Ammon's horn (tissue), 1 donor: ENCODE results near the gene TRMT2B.
"Not testable (repeated sequence)": the region's sequence is repeated elsewhere in the genome, so short reads cannot be mapped to it uniquely, and the experiment has no call there.

ENCODE experiments used
- DNase-seq: peaks from one replicate; pipeline ENCODE4 v3.0.0-alpha.2; 2016; ENCODE audit warnings: low spot score

TRMT2B gene, protein sequence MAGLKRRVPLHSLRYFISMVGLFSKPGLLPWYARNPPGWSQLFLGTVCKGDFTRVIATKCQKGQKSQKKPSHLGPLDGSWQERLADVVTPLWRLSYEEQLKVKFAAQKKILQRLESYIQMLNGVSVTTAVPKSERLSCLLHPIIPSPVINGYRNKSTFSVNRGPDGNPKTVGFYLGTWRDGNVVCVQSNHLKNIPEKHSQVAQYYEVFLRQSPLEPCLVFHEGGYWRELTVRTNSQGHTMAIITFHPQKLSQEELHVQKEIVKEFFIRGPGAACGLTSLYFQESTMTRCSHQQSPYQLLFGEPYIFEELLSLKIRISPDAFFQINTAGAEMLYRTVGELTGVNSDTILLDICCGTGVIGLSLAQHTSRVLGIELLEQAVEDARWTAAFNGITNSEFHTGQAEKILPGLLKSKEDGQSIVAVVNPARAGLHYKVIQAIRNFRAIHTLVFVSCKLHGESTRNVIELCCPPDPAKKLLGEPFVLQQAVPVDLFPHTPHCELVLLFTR

DNA sequence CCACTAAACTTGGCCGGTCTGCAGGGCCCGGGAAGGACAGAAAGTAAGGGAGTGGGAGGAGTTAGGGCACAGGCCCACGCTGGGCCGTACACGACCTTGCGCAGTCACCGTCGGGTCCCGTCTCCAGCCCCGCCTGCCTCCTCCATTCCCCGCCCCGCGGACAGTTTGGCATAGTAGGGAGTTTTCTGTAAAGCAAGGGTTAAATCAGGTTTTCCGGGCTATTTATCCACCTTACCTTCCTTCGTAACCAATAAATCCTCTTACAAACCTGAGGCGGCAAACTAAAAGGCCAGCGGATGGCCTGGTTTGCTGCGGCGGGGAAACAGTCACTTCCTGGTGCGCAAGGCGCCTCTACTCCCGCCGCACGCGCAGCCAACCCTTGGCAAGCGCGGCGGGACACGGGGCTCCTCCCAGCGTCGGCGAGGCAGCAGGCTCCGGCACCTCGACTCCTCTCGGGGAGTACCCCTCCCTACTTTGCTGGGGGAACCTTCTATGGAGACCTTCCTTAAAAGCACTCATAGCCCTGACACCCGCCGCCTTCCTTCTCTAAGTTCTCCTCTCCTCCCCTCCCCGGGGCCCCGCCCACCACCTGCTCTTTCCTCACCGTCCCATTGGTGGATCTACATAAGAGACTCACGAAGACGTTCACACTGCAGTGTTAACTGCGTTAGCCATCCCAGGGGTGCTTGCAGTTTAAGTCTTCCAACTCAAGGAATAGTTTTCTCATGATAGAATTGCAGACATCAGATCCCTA is at the start of gene TRMT2B:
TRMT2B (minus strand) TSS at position 563 of the 754 bp plus-strand sequence. CDS start 9,822 bp downstream, outside the sequence.
- peak; percentile 77 for DNase-seq

GRCh38 chrX:101097546-101098453 is 45.9 kb upstream of the TRMT2B start, which contains the start of gene CENPI:
Gene CENPI, plus strand, starts transcription at chrX:101098204. Its CDS starts 2,867 bp downstream, at chrX:101101071.
- peak; percentile 94 for DNase-seq

- DNase-seq = no peak
Measured at GRCh38 chrX:101091817-101092216, 39.9 kb upstream of the TRMT2B start.

GRCh38 chrX:101081231-101081630 is 29.3 kb upstream of the TRMT2B start:
- DNase-seq = no peak

GRCh38 chrX:101080326-101081124 is 28.6 kb upstream of the TRMT2B start:
- no peak for DNase-seq

- DNase-seq = peak; percentile 10
Measured at GRCh38 chrX:101079736-101080270, 27.9 kb upstream of the TRMT2B start.

GRCh38 chrX:101078716-101079598 is 27.0 kb upstream of the TRMT2B start, which contains the start of gene TMEM35A:
Gene TMEM35A, plus strand, starts transcription at chrX:101078879. Its CDS starts 124 bp downstream, at chrX:101079003.
- peak; percentile 65 for DNase-seq

GRCh38 chrX:101071582-101071981 is 19.7 kb upstream of the TRMT2B start:
- no peak for DNase-seq

GRCh38 chrX:101062176-101062575 is 10.3 kb upstream of the TRMT2B start:
- no peak for DNase-seq

- no peak for DNase-seq
Measured at GRCh38 chrX:101057093-101057714, 5.3 kb upstream of the TRMT2B start.

- DNase-seq = not testable (repeated sequence)
Measured at GRCh38 chrX:101056551-101056950, 4.6 kb upstream of the TRMT2B start.

DNA sequence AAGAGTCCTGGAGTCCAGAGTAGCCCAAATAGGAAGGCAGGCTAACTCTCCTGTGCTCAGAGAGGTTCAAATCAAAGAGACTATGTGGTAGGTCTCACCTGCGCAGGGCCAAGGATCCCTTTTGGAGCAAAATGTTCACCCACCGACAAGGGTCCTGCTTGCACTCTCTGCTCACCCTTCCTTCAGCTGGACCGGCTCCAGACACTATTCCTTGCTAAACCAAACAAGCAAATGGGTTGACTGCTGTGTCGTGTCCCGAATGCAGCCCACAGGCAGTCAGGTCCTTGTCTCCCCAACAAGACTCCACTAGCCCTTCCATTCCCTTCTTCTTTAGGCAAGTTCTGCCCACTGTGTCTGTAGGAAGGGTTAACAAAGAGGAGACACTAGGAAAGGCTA is 760 bp downstream of the TRMT2B start:
- DNase-seq = no peak

GRCh38 chrX:101040197-101040596 is 11.7 kb downstream of the TRMT2B start:
- DNase-seq = no peak

- no peak for DNase-seq
Measured at GRCh38 chrX:101037231-101037630, 14.7 kb downstream of the TRMT2B start.

DNA sequence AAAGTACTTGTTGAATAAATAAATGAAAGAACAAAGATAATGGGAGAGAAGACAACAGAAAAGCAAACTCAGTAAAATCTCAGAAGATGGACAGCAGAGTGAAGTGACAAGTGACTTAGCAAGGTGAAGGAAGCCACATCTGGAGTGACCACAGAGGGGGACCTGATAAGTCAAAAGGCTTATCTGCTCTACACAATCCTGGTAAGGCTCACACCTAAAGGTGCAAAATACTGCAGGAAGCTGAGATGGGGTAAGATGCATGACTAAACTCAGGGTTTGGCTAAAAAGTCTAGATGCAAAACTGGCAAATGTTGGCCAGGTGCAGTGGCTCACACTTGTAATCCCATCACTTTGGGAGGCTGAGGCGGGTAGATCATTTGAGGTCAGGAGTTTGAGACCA is 22.2 kb downstream of the TRMT2B start:
- no peak for DNase-seq

DNA sequence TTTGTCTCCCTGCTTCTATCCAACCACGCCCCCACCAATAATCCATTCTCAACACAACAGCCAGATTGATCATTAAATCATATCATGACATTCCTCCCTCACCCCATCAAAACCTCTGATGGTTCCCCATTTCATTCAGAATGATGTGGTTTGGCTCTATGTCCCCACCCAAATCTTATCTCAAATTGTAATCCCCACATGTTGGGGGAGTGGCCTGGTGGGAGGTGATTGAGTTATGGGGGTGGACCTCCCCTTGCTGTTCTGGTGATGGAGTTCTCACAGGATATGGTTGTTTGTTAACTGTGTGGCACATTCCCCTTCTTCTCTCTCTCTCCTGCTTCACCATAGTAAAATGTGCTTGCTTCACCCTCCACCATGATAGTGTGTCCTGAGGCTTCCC is 23.3 kb downstream of the TRMT2B start:
- DNase-seq = no peak

- DNase-seq = no peak
Measured at GRCh38 chrX:101025126-101025525, 26.8 kb downstream of the TRMT2B start.

DNA sequence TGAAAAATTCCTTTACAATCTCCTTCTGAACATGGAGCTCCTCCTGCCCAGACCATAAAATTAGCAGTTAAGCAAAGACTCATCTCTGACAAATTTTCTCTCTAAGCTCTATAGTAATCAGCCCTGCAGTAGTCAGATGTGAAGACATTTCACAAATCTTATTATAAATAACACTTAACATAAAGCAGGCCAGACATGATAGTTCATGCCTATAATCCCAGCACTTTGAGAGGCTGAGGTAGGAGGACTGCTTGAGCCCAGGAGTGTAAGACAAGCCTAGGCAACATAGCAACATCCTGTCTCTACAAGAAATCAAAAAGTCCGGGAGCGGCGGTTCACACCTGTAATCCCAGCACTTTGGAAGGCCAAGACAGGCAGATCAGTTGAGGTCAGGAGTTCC is 29.9 kb downstream of the TRMT2B start:
- no peak for DNase-seq

DNA sequence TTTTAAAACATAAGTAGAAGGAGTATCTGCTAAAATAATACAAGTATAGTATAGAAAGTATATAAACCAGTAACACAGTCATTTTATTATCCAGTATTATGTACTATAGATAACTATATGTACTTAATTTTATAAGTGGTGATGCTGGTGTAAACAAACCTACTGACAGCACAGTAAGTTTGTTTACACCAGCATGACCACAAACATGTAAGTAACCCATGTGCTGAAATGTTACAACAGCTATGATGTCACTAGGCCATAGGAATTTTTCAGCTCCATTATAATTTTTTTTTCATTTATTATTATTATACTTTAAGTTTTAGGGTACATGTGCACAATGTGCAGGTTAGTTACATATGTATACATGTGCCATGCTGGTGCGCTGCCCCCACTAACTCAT is 39.9 kb downstream of the TRMT2B start:
- not testable (repeated sequence) for DNase-seq
